Endothelial cell (in vitro differentiated cells): ENCODE results near the gene MS4A6A. TPM values are rescaled to one million over a fixed set of nuclear protein-coding genes. Genes with fewer than 3 reads are reported as not detected.

Experiments
- DNase-seq: peaks from one replicate; pipeline ENCODE4 v3.0.0; 2021; ENCODE audit warnings: low spot score
- H3K27ac Mint-ChIP-seq: one replicate; pipeline ENCODE4 v1.8.0; 2021; ENCODE audit warnings: mixed read lengths, inconsistent platforms; ENCODE audit not compliant: unreplicated experiment
- H3K27me3 Mint-ChIP-seq: one replicate; pipeline ENCODE4 v1.8.0; 2021; ENCODE audit warnings: mild to moderate bottlenecking, moderate library complexity, mixed read lengths, inconsistent platforms; ENCODE audit not compliant: unreplicated experiment
- H3K36me3 Mint-ChIP-seq: one replicate; pipeline ENCODE4 v1.8.0; 2021; ENCODE audit warnings: mild to moderate bottlenecking, low read depth, mixed read lengths, inconsistent platforms; ENCODE audit not compliant: unreplicated experiment
- H3K4me1 Mint-ChIP-seq: one replicate; pipeline ENCODE4 v1.8.0; 2021; ENCODE audit warnings: mild to moderate bottlenecking, mixed read lengths, inconsistent platforms; ENCODE audit not compliant: unreplicated experiment
- H3K4me3 Mint-ChIP-seq: one replicate; pipeline ENCODE4 v1.8.0; 2021; ENCODE audit warnings: mild to moderate bottlenecking, mixed read lengths, inconsistent platforms; ENCODE audit not compliant: unreplicated experiment
- H3K9me3 Mint-ChIP-seq: one replicate; pipeline ENCODE4 v1.8.0; 2021; ENCODE audit warnings: mixed read lengths, inconsistent platforms; ENCODE audit not compliant: unreplicated experiment
- total RNA-seq: library from RNA; stranded (reverse); fragmentation: NEBNext Ultra II Directional; extraction: Animal tissue kit (Norgen Biotek cat#: 25700); gene quantifications from one replicate; pipeline ENCODE4 v1.2.1, GENCODE V29; 2021; ENCODE audit not compliant: unreplicated experiment
- TF ChIP-seq, protein P1 (sequence below): fragments of 200-600 bp; sonication (generic); IDR thresholded peaks from one replicate; pipeline ENCODE4 v1.5.0; 2021; ENCODE audit warnings: antibody characterized with exemption; ENCODE audit not compliant: unreplicated experiment

Gene MS4A6A
- total RNA-seq, 1 donor from 2014 or later = not detected

DNA sequence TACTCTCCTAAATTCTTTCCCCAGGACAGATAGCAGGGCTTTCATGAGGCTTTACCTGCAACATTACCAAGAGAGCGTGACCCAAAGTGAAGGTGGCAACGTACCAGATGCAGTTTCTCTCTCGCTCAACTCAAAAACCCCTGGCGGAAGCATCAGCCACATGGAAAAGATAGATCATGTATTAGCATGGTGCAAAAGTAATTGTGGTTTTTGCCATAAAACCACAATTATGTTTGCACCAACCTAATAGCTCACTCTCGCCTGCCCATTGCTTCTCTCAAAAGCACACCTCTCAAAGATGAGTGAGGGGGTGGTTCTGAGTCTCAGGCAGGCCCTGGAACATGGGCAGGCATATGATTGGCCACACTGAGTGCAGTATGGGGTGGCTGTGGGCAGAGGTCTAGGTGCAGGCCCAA lies 7.0 kb downstream of the MS4A6A start:
- no peaks in the 10 kb centered on the region for H3K9me3 Mint-ChIP-seq
- no peak overlapping the region for H3K4me3 Mint-ChIP-seq
- no peak overlapping the region for H3K27ac Mint-ChIP-seq
- H3K27me3 Mint-ChIP-seq = no peaks in the 10 kb centered on the region
- H3K36me3 Mint-ChIP-seq = no peaks in the 10 kb centered on the region
- DNase-seq = no peak
- H3K4me1 Mint-ChIP-seq = no peaks in the 10 kb centered on the region
- TF ChIP-seq, protein P1, sequence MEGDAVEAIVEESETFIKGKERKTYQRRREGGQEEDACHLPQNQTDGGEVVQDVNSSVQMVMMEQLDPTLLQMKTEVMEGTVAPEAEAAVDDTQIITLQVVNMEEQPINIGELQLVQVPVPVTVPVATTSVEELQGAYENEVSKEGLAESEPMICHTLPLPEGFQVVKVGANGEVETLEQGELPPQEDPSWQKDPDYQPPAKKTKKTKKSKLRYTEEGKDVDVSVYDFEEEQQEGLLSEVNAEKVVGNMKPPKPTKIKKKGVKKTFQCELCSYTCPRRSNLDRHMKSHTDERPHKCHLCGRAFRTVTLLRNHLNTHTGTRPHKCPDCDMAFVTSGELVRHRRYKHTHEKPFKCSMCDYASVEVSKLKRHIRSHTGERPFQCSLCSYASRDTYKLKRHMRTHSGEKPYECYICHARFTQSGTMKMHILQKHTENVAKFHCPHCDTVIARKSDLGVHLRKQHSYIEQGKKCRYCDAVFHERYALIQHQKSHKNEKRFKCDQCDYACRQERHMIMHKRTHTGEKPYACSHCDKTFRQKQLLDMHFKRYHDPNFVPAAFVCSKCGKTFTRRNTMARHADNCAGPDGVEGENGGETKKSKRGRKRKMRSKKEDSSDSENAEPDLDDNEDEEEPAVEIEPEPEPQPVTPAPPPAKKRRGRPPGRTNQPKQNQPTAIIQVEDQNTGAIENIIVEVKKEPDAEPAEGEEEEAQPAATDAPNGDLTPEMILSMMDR = no peak

DNA sequence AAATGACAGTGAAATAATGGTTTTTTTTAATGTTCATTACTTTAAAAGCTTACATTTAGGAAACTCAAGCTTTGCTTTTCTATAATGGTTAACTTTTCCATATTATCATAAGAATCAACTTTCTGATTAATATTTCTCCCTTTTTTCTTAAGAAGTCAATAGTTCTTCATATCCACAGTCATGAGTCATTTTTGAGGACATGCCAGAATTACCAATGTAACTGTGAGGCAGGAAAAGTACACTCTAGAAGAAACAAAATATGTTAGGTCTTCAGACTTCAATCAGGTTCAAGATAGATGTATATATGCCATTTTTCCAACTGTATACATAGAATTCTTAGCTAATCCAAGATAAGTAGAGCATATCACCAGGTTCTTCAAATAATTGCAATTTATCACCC lies 10.9 kb downstream of the MS4A6A start:
- H3K36me3 Mint-ChIP-seq = no peaks in the 10 kb centered on the region
- no peak overlapping the region for H3K4me3 Mint-ChIP-seq
- H3K27me3 Mint-ChIP-seq = no peaks in the 10 kb centered on the region
- H3K4me1 Mint-ChIP-seq = no peaks in the 10 kb centered on the region
- TF ChIP-seq, protein P1 = no peak
- no peak overlapping the region for H3K27ac Mint-ChIP-seq
- DNase-seq = no peak
- H3K9me3 Mint-ChIP-seq = peaks cover 19% of the 10 kb centered on the region

DNA sequence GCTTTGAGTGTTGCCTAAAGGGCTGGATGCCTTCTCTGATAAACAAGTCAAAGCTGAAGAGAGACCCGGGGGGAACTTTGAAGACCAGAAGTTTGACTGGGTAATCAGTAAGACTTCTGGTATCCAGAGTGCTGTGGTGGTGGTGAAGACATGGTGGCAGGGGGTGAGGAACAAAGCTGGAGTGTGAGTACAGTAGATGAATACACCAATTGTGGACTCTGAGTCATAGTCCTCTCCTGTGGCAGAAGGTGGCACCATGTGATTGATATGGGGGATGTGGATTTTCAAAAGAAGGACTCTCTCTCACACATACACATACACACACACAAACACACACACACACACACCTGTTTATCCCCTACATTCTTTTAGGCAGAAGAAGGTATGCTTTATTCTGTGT lies 12.3 kb downstream of the MS4A6A start:
- no peaks in the 10 kb centered on the region for H3K36me3 Mint-ChIP-seq
- no peaks in the 10 kb centered on the region for H3K4me1 Mint-ChIP-seq
- no peak for DNase-seq
- no peak overlapping the region for H3K4me3 Mint-ChIP-seq
- peaks cover 19% of the 10 kb centered on the region for H3K9me3 Mint-ChIP-seq
- no peaks in the 10 kb centered on the region for H3K27me3 Mint-ChIP-seq
- no peak overlapping the region for H3K27ac Mint-ChIP-seq
- TF ChIP-seq, protein P1 = no peak

DNA sequence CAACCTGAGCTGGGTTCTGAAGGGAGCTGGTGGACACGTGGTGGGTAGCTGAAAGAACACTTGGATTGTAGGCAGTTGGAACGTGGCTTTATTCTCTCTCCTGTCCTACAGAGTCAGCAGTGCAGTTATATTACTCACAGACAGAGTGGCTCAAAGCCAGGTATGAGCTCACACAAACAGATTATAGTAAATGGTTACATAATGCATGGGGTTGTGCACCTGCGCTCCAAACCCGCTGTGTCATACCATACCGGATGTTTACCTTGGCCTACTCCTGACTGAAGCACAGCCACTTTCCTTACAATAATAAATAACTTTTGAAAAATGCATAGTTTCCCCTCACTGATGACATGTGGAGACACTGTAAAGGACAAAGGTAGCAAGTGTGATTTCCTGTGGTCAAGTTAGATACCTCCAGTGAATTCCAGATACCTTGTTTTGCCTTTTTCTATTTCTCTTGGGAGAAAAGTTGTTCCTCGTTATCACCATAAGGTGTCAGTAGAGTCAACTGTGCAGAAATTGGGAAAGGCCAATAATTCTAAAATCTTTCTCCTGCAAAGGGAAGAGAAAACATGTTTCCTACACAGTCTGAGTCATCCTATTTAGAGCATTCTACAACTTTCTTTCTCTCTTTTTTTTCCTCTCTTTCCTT lies 13.5 kb downstream of the MS4A6A start:
- no peaks in the 10 kb centered on the region for H3K27me3 Mint-ChIP-seq
- peaks cover 19% of the 10 kb centered on the region for H3K9me3 Mint-ChIP-seq
- TF ChIP-seq, protein P1 = peak; percentile 36
- no peaks in the 10 kb centered on the region for H3K36me3 Mint-ChIP-seq
- H3K27ac Mint-ChIP-seq = no peak overlapping the region
- H3K4me3 Mint-ChIP-seq = no peak overlapping the region
- no peak for DNase-seq
- no peaks in the 10 kb centered on the region for H3K4me1 Mint-ChIP-seq

- TF ChIP-seq, protein P1 = no peak
- H3K27ac Mint-ChIP-seq = no peak overlapping the region
- peaks cover 19% of the 10 kb centered on the region for H3K9me3 Mint-ChIP-seq
Observed at GRCh38 chr11:60168306-60168705, 14.6 kb downstream of the MS4A6A start.

More at GRCh38 chr11:60168306-60168705, 14.6 kb downstream of the MS4A6A start:
- no peak overlapping the region for H3K4me3 Mint-ChIP-seq
- no peak for DNase-seq
- no peaks in the 10 kb centered on the region for H3K4me1 Mint-ChIP-seq
- no peaks in the 10 kb centered on the region for H3K36me3 Mint-ChIP-seq
- H3K27me3 Mint-ChIP-seq = no peaks in the 10 kb centered on the region
